ENCODE results near the gene DCAF7. TPM values are rescaled to one million over a fixed set of nuclear protein-coding genes. Genes with fewer than 3 reads are reported as not detected.
A peak's percentile ranks its signal among the peaks of the same experiment; 100 is the strongest.

Gene DCAF7
- total RNA-seq, 1 experiment from 2014 or later, result 58.9 TPM

GRCh38 chr17:63623786-63624530 is 73.7 kb downstream of the DCAF7 start:
- no TSS peak for BruUV-seq (replicated peaks)
- no peak for DNase-seq
- no peaks in the 10 kb centered on the region for H3K9me3 Mint-ChIP-seq (ENCODE audit: low read depth, unreplicated experiment)
- no peak overlapping the region for H3K27ac Mint-ChIP-seq (ENCODE audit: unreplicated experiment)
- intact Hi-C loops (cut with micrococcal nuclease; ENCODE audit: unreplicated experiment), result loop anchor here (10.0 kb wide), 2 partner anchors 51 to 121 kb away; partner anchors contain the start of gene STRADA
- H3K4me1 Mint-ChIP-seq (ENCODE audit: low read depth, unreplicated experiment), result peaks cover 19% of the 10 kb centered on the region
- H3K27me3 Mint-ChIP-seq (ENCODE audit: unreplicated experiment), result no peaks in the 10 kb centered on the region
- CTCF ChIA-PET, result interaction anchor here (1.4 kb wide), 1 partner anchor 52 kb away, joined by 3 read pairs; no protein-coding TSS in a partner anchor
- TF ChIP-seq, protein P1, sequence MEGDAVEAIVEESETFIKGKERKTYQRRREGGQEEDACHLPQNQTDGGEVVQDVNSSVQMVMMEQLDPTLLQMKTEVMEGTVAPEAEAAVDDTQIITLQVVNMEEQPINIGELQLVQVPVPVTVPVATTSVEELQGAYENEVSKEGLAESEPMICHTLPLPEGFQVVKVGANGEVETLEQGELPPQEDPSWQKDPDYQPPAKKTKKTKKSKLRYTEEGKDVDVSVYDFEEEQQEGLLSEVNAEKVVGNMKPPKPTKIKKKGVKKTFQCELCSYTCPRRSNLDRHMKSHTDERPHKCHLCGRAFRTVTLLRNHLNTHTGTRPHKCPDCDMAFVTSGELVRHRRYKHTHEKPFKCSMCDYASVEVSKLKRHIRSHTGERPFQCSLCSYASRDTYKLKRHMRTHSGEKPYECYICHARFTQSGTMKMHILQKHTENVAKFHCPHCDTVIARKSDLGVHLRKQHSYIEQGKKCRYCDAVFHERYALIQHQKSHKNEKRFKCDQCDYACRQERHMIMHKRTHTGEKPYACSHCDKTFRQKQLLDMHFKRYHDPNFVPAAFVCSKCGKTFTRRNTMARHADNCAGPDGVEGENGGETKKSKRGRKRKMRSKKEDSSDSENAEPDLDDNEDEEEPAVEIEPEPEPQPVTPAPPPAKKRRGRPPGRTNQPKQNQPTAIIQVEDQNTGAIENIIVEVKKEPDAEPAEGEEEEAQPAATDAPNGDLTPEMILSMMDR (IDR thresholded peaks at IDR 0.05; ENCODE audit: unreplicated experiment), result no peak
- peaks cover 26% of the 10 kb centered on the region for H3K36me3 Mint-ChIP-seq (ENCODE audit: insufficient read depth, unreplicated experiment)
- peak overlapping the region; percentile 88 for H3K4me3 Mint-ChIP-seq (ENCODE audit: low read depth, unreplicated experiment)

- CTCF ChIA-PET, result interaction anchor here (1.4 kb wide), 1 partner anchor 51 kb away, joined by 3 read pairs; no protein-coding TSS in a partner anchor
- TF ChIP-seq, protein P1 (IDR thresholded peaks at IDR 0.05; ENCODE audit: unreplicated experiment), result no peak
- no peak overlapping the region for H3K27ac Mint-ChIP-seq (ENCODE audit: unreplicated experiment)
- H3K4me1 Mint-ChIP-seq (ENCODE audit: low read depth, unreplicated experiment), result peaks cover 19% of the 10 kb centered on the region
- H3K4me3 Mint-ChIP-seq (ENCODE audit: low read depth, unreplicated experiment), result no peak overlapping the region
- intact Hi-C loops (cut with micrococcal nuclease; ENCODE audit: unreplicated experiment), result loop anchor here (10.0 kb wide), 2 partner anchors 50 to 120 kb away; partner anchors contain the start of gene STRADA
- no peak for DNase-seq
- H3K36me3 Mint-ChIP-seq (ENCODE audit: insufficient read depth, unreplicated experiment), result peaks cover 26% of the 10 kb centered on the region
- BruUV-seq (replicated peaks), result no TSS peak
- H3K9me3 Mint-ChIP-seq (ENCODE audit: low read depth, unreplicated experiment), result no peaks in the 10 kb centered on the region
- H3K27me3 Mint-ChIP-seq (ENCODE audit: unreplicated experiment), result no peaks in the 10 kb centered on the region
Measured at GRCh38 chr17:63624531-63624880, 74.2 kb downstream of the DCAF7 start.

GRCh38 chr17:63626551-63627180 is 76.4 kb downstream of the DCAF7 start:
- BruUV-seq (replicated peaks), result no TSS peak
- Mint-ChIP-seq H3K4me3 (ENCODE audit: low read depth, unreplicated experiment) (no peak overlapping the region), H3K36me3 (ENCODE audit: insufficient read depth, unreplicated experiment) (peaks cover 15% of the 10 kb centered on the region), H3K4me1 (ENCODE audit: low read depth, unreplicated experiment) (peaks cover 19% of the 10 kb centered on the region), H3K9me3 (ENCODE audit: low read depth, unreplicated experiment) (no peaks in the 10 kb centered on the region), H3K27me3 (ENCODE audit: unreplicated experiment) (no peaks in the 10 kb centered on the region), H3K27ac (ENCODE audit: unreplicated experiment) (no peak overlapping the region)
- no peak for DNase-seq
- intact Hi-C loops (cut with micrococcal nuclease; ENCODE audit: unreplicated experiment), result loop anchor here (10.0 kb wide), 2 partner anchors 48 to 118 kb away; partner anchors contain the start of gene STRADA
- TF ChIP-seq, protein P1 (IDR thresholded peaks at IDR 0.05; ENCODE audit: unreplicated experiment), result no peak
- CTCF ChIA-PET, result interaction anchor here (0.7 kb wide), 1 partner anchor 11 kb away, joined by 4 read pairs; no protein-coding TSS in a partner anchor

- no peak for DNase-seq
- Mint-ChIP-seq H3K4me1 (ENCODE audit: low read depth, unreplicated experiment) (peaks cover 15% of the 10 kb centered on the region), H3K36me3 (ENCODE audit: insufficient read depth, unreplicated experiment) (no peaks in the 10 kb centered on the region), H3K4me3 (ENCODE audit: low read depth, unreplicated experiment) (no peak overlapping the region), H3K27ac (ENCODE audit: unreplicated experiment) (no peak overlapping the region), H3K9me3 (ENCODE audit: low read depth, unreplicated experiment) (no peaks in the 10 kb centered on the region), H3K27me3 (ENCODE audit: unreplicated experiment) (no peaks in the 10 kb centered on the region)
- BruUV-seq (replicated peaks), result no TSS peak
- CTCF ChIA-PET, result no interaction called here
- TF ChIP-seq, protein P1 (IDR thresholded peaks at IDR 0.05; ENCODE audit: unreplicated experiment), result no peak
- intact Hi-C loops (cut with micrococcal nuclease; ENCODE audit: unreplicated experiment), result loop anchor here (10.0 kb wide), 2 partner anchors 45 to 115 kb away; partner anchors contain the start of gene STRADA
Measured at GRCh38 chr17:63629627-63630026, 79.3 kb downstream of the DCAF7 start.
